ENCODE data around the gene REEP6.
A peak's percentile ranks its signal among the peaks of the same experiment; 100 is the strongest.
"Not testable (repeated sequence)": the region's sequence is repeated elsewhere in the genome, so short reads cannot be mapped to it uniquely, and the experiment has no call there.

The REEP6 gene

GRCh38 chr19:1491849-1492170 is 829 bp downstream of the REEP6 start:
- DNase-seq: no peak

- DNase-seq: no peak
These were observed 1.6 kb downstream of the REEP6 start for GRCh38 chr19:1492474-1493006.

GRCh38 chr19:1494115-1494815 is 3.3 kb downstream of the REEP6 start:
- no peak for DNase-seq

- DNase-seq: no peak
These were observed 4.2 kb downstream of the REEP6 start for GRCh38 chr19:1495051-1495798.

DNA sequence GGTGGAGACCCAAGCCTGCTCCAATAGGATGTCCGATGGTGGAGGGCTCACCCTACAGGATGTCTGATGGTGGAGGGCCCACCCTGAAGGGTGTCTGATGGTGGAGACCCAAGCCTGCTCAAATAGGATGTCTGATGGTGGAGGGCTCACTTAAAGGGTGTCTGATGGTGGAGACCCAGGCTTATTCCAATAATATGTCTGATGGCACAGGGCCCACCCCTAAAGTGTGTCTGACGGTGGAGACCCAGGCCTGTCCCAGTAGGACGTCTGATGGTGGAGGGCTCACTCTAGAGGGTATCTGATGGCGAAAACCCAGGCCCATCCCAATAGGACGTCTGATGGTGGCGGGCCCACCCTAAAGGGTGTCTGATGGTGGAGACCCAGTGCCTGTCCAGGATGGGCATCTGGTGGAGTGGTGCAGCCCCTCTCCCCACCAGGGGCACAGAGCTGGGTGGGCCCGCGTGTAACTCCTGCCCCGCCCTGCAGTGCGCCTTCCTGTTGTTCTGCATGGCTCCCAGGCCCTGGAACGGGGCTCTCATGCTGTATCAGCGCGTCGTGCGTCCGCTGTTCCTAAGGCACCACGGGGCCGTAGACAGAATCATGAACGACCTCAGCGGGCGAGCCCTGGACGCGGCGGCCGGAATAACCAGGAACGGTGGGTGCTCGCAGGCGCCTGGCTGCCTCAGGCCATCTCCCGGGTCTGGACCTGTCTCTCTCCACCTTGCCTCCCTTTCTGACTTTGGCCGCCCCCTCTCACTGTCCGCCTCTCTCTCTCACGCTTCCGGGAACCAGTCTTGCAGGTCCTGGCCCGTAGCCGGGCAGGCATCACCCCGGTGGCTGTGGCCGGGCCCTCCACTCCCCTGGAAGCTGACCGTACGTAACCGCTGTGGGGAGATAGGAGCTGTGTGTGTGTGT is 5.1 kb downstream of the REEP6 start:
- no peak for DNase-seq

DNA sequence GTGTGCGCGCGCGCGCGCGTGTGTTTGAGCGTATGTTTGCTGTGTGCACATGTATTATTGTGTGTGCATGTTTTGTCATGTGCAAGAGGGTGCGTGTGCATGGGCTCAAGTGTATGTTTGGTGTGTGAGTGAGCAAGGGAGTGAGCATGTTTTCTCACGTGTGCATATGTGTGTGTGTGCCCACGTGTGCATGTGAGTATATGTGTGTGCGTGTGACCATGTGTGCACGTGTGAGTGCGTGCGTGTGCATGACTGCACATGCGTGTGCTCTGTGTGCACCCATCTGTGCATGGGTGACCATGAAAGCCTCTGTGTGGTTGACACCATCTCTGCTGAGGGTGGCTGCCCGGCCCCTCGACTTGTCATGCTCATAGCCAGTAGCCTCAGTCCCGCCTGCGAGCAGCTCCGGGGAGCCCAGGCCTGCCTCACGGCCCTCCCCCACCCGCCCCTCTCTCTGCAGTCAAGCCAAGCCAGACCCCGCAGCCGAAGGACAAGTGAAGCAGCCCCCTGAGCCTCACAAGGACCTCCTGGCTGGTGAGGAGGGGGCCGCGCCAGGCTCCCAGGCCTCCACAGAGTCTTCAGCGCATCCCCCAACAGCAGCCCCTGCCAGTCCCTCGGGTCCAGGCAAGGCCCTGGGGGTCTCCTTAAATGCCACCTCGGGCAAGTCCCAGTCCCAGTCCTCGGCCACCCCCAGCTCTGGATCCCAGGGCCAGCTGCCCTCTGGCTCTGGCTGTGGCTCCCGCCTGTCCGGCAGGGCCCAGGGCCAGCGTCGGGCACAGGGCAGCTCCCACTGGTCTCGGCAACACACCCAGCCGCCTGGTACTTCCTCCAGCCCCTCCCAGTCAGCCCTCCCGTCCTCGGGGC is 6.0 kb downstream of the REEP6 start:
- DNase-seq: no peak

- DNase-seq: no peak
These were observed 6.7 kb downstream of the REEP6 start for GRCh38 chr19:1497578-1498235.

GRCh38 chr19:1499231-1499630 is 8.2 kb downstream of the REEP6 start:
- not testable (repeated sequence) for DNase-seq

DNA sequence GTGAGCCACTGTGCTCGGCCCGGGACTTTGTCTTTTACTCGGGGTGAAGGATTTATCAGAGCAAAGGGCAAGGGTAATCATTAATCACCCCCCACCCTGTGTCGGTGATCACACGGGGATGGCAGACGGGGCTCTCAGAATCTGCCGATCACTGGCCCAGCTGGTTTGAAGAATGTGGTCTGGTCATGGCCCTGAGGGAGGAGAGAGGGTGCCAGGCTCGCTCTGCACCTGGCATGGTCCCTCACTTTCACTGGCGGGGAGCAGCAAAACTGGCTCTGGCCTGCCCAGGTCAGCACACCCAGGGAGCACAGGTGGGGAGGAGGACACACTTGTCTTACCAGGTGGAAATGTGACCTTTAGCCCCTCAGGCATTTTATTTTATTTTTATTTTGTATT is 10.2 kb downstream of the REEP6 start:
- DNase-seq: no peak

DNA sequence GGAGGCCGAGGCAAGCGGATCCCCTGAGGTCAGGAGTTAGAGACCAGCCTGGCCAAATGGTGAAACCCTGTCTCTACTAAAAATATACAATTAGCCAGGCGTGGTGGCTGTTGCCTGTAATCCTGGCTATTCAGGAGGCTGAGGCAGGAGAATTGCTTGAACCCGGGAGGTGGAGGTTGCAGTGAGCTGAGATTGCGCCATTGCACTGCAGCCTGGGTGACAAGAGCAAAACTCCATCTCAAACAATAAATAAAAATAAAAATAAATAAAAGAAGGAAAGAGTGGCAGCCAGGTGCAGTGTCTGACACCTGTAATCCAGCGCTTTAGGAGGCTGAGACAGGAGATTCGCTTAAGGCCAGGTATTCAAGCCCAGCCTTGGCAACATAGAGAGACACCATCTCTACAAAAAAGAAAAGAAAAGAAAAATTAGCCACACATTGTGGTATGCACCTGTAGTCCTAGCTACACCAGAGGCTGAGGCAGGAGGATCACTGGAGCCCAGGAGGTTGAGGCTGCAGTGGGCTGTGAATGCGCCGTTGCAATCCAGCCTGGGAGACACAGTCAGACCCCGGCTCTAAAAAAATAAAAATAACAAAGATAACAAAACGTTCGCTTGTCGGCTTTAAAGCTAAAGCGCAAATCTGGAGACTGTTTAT is 11.6 kb downstream of the REEP6 start:
- DNase-seq: no peak

- no peak for DNase-seq
These were observed 12.3 kb downstream of the REEP6 start for GRCh38 chr19:1503089-1503924.

DNA sequence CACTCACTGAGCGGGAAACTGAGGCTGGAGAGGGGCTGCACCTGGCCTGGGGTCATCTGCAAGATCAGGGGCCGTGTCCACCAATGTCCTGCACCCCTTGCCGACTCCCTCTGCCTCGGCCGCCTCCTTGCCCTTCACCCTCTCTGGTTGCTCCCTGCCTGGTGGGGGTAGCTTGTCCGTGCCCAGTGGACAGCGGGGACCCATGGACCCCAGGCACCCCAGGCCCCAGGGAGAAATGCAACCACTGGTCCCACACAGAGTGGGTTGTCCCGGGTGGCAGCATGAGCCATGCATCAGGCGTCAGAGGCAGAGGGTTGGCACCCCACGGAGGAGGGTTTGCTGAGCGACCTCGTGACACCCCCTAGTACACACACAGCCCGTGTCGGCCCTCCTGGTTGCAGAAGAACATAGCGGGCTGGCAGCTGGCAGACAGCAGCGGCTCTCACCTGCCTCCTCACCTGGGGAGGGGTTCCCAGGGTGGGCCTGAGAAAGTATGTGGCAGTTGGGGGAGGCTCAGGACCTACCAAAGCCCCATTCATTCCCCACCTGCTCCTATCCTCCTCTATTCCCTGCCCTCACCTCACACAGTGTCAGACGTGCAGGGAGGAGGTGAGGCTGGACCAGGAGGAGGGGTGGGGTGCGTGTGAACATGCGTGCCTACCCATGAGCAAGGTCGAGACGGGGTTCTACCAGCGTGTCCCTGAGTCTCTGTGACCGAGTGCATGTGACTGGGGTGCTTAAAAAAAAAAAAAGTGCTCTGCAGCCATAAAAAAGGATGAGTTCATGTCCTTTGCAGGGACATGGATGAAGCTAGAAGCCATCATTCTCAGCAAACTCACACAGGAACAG is 13.2 kb downstream of the REEP6 start:
- no peak for DNase-seq

GRCh38 chr19:1505012-1505411 is 14.0 kb downstream of the REEP6 start:
- DNase-seq: no peak

DNA sequence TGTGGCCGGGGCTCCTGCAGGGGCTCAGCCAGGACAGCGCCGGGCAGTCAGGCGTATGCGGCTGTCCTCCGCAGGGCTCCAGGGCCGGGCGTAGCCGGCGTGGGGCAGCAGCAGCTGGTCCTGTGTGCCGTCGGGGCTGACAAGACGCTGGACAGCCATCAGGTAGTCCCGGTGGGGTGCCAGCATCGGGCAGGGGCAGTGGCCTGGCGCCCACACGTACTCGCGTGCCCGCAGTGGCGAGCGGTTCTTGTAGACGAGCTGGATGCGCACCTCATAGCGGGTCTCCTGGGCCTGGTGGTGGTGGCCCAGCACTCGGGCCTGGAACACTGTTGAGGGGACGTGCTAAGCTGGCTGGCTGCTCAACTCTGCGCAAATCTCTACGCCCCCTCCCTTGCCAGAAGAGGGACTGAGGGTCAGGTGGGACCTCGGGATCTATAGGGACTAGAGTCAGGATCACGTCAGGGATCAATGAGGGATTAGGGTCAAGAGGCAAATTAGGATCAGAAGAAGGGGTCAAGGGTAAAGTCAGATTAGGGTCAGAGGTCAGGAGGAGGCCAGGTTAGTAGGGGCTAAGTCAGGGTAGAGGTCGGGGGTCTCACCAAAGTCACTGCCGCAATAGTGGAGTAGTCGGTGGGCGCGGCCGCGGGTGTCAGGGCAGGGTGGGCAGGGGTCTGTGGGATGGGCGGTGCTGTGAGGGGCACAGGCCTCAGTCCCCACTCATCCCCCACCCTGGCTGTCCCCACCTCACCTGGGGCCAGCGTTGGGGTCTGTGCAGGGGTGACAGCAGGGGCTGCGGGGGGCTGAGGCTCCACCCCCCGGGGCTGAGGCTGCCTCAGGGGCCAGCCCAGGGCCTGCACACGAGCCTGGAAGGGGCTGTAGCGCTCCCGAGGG is 15.3 kb downstream of the REEP6 start:
- DNase-seq: no peak

- DNase-seq: no peak
These were observed 16.2 kb downstream of the REEP6 start for GRCh38 chr19:1507192-1507660.

- DNase-seq: peak; percentile 55
These were observed 17.0 kb downstream of the REEP6 start for GRCh38 chr19:1507763-1508506.

- no peak for DNase-seq
These were observed 17.5 kb downstream of the REEP6 start for GRCh38 chr19:1508507-1508856.
